Rectal smooth muscle tissue (tissue), 1 donor: ENCODE data around the gene ATP2B2.

Experiments used
- H3K27ac ChIP-seq: one replicate; pipeline ENCODE4 v1.7.0; 2013; ENCODE audit warnings: low read depth, low read length, inconsistent platforms
- H3K27me3 ChIP-seq: one replicate; pipeline ENCODE4 v1.7.0; 2013; ENCODE audit warnings: low read length; ENCODE audit not compliant: control insufficient read depth, insufficient read depth
- H3K36me3 ChIP-seq: one replicate; pipeline ENCODE4 v1.7.0; 2013; ENCODE audit warnings: low read length; ENCODE audit not compliant: control insufficient read depth, insufficient read depth
- H3K4me1 ChIP-seq: one replicate; pipeline ENCODE4 v1.7.0; 2013; ENCODE audit warnings: low read length; ENCODE audit not compliant: control insufficient read depth, insufficient read depth
- H3K4me3 ChIP-seq: one replicate; pipeline ENCODE4 v1.7.0; 2013; ENCODE audit warnings: low read length
- H3K9ac ChIP-seq: one replicate; pipeline ENCODE4 v1.7.0; 2013; ENCODE audit warnings: low read length

The ATP2B2 gene

DNA sequence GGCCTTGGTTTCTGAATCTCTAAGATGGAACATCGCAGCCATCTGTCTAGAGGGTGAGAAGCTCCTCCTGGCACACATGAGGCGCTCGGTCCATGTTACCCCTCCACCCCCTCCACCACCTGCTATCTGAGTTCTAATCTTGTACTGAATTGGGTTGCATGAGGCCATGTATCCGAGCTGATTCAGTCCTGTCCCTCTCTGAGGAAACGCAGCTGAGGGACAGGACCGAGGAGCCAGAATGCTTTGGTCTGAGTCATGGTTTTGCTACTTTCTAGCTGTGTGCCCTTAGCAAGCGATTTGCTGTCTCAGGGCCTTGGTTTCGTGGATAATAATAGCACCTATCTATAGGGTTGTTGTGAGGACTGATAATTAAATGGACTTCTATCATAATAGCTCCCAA is 96.7 kb downstream of the ATP2B2 start:
- no peaks in the 10 kb centered on the region for H3K27me3 ChIP-seq
- H3K27ac ChIP-seq: no peak overlapping the region
- no peak overlapping the region for H3K9ac ChIP-seq
- no peak overlapping the region for H3K4me3 ChIP-seq
- H3K36me3 ChIP-seq: no peaks in the 10 kb centered on the region
- no peaks in the 10 kb centered on the region for H3K4me1 ChIP-seq

DNA sequence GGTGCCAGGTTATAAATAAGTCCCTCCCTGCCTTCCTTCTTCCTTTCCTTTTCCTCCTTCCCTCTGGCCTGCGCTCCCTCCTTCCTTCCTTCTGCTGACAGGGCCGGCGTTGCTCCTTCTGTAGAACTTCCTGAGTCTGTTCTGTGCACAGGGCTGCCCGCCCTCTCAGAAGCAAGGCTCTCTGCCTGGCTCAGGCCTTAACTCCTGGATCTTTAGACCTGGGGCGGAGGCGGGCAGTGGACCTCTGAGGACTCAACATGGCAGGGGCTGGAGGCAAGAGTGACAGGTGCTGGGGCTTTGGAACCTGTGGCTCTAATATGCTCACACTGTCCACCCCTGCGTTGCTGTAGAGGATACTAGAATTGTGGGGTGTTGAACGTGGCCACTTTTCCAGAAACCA is 98.0 kb downstream of the ATP2B2 start:
- H3K4me3 ChIP-seq: no peak overlapping the region
- H3K27ac ChIP-seq: no peak overlapping the region
- no peaks in the 10 kb centered on the region for H3K36me3 ChIP-seq
- H3K4me1 ChIP-seq: no peaks in the 10 kb centered on the region
- no peak overlapping the region for H3K9ac ChIP-seq
- no peaks in the 10 kb centered on the region for H3K27me3 ChIP-seq

DNA sequence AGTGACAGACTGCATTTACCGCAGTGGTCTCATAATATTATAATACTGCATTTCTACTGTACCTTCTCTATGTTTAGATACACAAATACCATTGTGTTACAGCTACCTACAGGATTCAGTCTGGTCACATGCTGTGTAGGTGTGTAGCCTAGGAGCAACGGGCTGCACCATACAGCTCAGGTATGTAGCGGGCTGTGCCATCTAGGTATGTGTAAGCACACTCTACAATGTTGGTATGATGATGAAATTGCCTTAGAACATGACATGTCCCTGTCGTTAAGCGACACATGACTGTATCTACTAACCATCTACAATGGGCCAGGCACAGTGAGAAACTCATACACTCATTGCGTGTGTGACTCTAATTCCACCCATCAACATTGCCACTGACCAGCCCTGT is 99.0 kb downstream of the ATP2B2 start:
- Histone ChIP-seq H3K4me1 (no peaks in the 10 kb centered on the region), H3K36me3 (no peaks in the 10 kb centered on the region), H3K27ac (no peak overlapping the region), H3K27me3 (no peaks in the 10 kb centered on the region), H3K9ac (no peak overlapping the region), H3K4me3 (no peak overlapping the region)

DNA sequence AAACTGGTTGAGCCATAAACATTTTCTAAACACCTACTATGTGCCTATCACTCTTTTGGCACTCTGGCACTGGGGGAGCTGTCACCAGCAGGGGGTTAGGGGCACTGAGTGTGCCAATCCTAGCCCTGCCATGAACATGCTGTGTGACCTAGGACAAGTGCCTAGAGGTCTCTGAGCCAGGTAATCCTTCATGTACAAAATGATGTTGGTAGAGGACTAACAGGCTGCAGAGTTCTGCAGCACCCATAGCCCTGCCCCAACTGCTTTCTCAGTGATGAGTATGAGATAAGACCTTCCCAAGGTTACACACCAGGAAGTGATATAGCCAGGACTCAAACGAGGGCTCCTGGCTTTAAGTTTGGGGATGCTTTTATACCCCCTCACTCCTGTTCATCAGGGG is 99.6 kb downstream of the ATP2B2 start:
- Histone ChIP-seq H3K27ac (no peak overlapping the region), H3K27me3 (no peaks in the 10 kb centered on the region), H3K4me3 (no peak overlapping the region), H3K9ac (no peak overlapping the region), H3K4me1 (no peaks in the 10 kb centered on the region), H3K36me3 (no peaks in the 10 kb centered on the region)

DNA sequence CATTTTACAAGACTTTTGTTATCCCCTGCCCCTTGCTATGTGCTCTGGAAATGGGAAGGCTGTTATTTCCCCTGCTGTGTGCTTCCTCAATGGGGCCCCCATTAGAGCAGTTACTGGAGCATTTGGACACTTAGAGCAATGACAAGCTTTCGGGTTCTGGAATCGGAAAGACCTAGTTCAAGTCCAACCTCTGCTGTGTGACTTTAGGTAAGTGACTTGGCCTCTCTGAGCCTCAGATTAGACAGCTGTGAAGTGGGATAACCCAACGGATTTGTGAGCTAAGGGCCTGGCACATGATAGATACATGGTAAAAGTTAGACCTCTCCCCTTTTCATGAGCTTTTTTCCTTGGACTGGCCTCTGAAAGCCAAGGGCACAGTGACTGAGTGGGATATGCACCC is 100.5 kb downstream of the ATP2B2 start:
- Histone ChIP-seq H3K36me3 (no peaks in the 10 kb centered on the region), H3K4me3 (no peak overlapping the region), H3K4me1 (no peaks in the 10 kb centered on the region), H3K27ac (no peak overlapping the region), H3K27me3 (no peaks in the 10 kb centered on the region), H3K9ac (no peak overlapping the region)

DNA sequence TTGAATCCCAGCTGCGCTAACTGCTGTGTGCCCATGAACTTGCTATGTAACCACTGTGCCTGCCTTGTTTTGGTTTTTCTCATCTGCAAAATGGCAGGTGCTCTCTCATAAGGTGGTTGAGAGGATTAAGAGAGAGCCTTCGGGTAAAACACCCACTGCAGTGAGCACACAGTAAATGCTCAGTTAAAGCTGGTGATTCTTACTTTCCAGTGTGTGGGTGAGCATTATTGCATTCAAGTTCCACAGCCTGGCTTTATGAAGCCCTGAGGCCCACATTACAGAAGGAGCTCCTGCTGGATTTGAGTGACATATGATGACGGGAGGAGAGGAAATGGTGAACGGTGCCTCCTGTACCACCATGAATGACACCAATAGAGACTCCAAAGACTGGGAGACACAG is 101.0 kb downstream of the ATP2B2 start:
- Histone ChIP-seq H3K36me3 (no peaks in the 10 kb centered on the region), H3K4me1 (no peaks in the 10 kb centered on the region), H3K27ac (no peak overlapping the region), H3K27me3 (no peaks in the 10 kb centered on the region), H3K9ac (no peak overlapping the region), H3K4me3 (no peak overlapping the region)

DNA sequence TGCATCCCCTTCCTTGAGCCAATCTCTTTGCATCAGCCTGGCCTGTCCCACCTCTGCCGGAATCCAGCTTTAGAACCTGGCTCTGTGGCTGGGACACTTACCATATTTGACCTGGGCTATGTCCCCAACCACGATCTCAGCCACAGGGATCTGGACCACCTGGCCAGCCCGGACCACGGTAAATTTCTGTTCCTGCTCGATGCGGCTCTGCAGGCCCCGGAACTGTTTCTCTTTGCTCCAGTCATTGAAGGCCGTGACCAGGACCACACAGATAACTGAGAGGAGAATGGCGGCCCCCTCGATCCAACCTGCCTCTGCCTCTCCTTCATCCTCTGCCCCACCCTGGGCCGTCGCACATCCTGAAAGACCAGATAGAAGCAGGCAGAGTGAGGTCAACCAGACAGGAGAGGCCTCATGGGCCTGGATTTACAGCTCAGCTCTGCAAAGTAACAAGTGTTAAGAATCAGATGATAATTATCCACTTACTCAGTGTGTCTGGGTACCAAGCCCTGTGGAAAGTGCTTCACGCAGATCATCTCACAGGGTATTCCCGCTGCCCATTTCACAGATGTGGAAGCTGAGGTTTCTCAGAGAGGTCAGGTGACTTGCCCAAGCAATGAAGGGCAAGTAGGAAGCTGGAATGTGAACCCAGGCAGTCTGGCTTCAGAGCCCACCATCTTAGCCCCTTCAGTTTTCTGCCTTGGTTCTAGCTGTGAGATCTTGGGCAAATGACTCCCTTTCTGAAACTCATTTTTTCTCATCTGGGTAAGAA is 103.2 kb downstream of the ATP2B2 start:
- Histone ChIP-seq H3K9ac (no peak overlapping the region), H3K4me3 (no peak overlapping the region), H3K27me3 (no peaks in the 10 kb centered on the region), H3K27ac (no peak overlapping the region), H3K36me3 (no peaks in the 10 kb centered on the region), H3K4me1 (no peaks in the 10 kb centered on the region)

DNA sequence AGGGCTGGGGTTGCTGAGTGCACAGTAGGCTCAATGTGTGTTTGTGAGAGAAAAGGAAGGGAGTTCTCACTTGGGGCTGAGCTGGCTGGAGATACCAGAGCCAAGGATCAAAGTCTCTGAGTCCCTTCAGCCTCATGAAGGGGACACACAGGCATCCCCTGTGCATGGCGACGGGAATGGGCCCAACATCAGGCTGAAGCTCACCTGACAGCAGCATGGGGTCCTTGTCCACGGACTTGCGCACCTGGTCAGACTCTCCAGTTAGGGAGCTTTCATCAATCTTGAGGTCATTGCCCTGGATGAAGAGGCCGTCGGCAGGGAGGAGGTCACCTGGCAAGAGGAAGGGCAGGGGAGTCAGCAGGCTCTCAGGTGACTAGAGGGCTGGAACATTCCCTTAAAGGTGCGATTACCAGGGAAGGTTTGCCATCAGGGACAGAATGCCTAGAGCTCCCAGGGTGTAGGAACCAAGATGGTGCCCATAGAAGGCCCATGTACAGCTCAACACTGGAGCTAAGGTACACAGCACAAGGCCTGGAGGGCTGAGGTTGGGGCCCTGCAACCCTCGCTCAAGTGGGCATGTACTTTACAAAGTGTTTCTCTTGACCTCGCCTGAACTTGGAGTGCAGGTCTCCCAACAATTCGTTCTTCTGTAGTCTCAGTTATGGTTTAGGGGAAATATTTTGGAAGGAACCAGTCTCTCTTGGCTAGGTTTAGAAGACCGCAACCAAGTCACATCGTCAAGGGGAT is 104.5 kb downstream of the ATP2B2 start:
- no peak overlapping the region for H3K4me3 ChIP-seq
- H3K36me3 ChIP-seq: no peaks in the 10 kb centered on the region
- no peaks in the 10 kb centered on the region for H3K4me1 ChIP-seq
- H3K27ac ChIP-seq: no peak overlapping the region
- H3K9ac ChIP-seq: no peak overlapping the region
- no peaks in the 10 kb centered on the region for H3K27me3 ChIP-seq

DNA sequence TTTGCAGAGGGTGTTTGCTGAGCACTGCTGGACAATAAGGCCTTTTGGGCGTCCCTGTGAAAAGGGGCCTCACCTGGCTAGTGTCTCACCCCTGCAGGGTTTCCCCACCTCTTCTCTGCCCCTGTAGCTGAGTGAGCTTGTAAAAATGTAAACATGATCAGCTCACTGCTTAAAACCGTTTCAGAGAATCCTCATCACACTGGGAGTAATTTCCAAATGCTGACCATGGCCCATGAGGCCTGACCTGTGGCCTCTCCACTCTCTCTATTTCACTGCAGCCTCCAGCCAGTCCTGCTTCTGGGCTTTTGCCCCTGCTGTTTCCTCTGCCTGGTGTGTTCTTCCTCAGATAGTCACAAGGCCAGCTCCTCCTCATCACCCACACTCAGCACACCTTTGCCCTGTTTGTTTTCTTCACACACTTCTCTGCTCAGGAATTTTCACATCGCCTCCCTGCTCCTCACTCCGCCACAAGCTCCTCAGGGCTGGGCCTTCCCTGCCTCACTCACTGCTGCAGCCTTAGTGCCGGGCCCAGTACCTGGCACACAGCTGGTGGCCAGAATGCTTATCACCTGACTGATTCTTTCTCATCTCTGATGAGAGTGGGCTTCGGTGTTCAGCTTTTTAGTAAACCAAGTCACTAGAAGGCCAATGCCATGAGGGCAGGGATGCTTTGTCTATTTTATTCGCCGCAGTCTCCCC is 105.2 kb downstream of the ATP2B2 start:
- no peak overlapping the region for H3K9ac ChIP-seq
- no peak overlapping the region for H3K4me3 ChIP-seq
- H3K27me3 ChIP-seq: no peaks in the 10 kb centered on the region
- H3K27ac ChIP-seq: no peak overlapping the region
- H3K36me3 ChIP-seq: no peaks in the 10 kb centered on the region
- H3K4me1 ChIP-seq: no peaks in the 10 kb centered on the region

DNA sequence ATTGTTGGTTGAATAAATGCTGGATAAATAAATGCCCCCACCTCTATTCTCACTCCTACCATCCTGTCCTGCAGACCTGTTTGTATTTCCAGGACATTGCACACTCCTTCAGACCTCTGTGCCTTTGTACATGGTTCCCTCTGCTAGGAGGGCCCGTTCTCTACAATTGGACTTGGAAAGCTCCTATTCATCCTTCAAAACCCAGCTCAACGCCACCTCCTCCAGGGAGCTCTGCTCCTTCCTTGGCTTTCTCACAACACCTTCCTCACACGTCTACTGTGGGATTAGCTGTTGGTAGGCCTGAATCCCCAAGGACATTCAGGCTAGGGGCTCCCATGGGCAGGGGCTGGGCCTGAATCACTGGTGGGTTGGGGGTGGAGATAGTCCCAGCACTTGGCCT is 105.8 kb downstream of the ATP2B2 start:
- H3K4me1 ChIP-seq: no peaks in the 10 kb centered on the region
- H3K27me3 ChIP-seq: no peaks in the 10 kb centered on the region
- H3K9ac ChIP-seq: no peak overlapping the region
- H3K27ac ChIP-seq: no peak overlapping the region
- H3K36me3 ChIP-seq: no peaks in the 10 kb centered on the region
- H3K4me3 ChIP-seq: no peak overlapping the region

DNA sequence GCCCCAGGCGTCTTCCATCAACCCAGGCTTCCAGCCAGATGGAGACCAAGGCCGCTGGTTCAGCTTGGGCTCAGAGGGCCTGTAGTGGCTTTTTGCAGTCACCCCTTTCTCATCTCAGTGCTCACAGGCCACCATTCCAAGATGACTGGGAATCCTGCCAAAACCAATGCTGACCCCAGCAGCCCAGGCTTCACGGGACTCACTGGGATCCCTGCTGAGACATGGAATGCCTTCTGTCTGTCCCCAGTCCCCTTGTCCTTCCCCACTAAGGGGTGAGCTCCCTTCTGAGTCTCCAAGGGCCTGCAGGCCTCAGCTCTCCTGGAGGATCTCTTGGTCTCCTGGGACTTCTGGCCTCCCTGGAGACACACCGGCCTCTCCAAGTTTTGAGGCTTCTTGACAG is 107.0 kb downstream of the ATP2B2 start:
- H3K27me3 ChIP-seq: no peaks in the 10 kb centered on the region
- no peak overlapping the region for H3K27ac ChIP-seq
- no peak overlapping the region for H3K4me3 ChIP-seq
- H3K4me1 ChIP-seq: no peaks in the 10 kb centered on the region
- no peaks in the 10 kb centered on the region for H3K36me3 ChIP-seq
- no peak overlapping the region for H3K9ac ChIP-seq

DNA sequence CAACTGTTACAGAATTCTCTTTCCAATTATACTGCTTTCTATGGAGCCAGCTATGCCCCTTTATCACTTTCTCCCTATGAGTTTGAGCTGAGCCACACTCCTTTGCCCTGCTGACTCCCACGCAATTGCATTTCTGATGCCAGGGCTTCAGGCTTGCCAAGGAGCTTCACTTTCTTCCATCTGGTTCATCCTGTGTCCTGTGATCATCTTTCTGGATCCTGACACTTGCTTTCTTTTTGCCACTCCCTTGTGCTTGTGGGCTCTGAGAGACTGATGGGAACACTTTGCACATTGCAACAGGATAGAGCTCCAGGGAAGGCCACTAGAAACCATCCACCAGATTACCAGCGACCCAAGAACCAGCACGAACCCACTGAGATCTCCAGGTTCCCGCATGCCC is 107.5 kb downstream of the ATP2B2 start:
- no peak overlapping the region for H3K27ac ChIP-seq

More for the DNA sequence above, 107.5 kb downstream of the ATP2B2 start:
- Histone ChIP-seq H3K4me3 (no peak overlapping the region), H3K9ac (no peak overlapping the region), H3K27me3 (no peaks in the 10 kb centered on the region), H3K36me3 (no peaks in the 10 kb centered on the region), H3K4me1 (no peaks in the 10 kb centered on the region)
